Common myeloid progenitor, CD34-positive (primary cell): Measurements from ENCODE around the gene CAB39.

ENCODE experiments used
- CTCF ChIA-PET: fragments of 350-600 bp; sonication (Branson Sonifier 250); formaldehyde crosslinking; loops from one replicate; lab custom pipeline; 2021; ENCODE audit warnings: antibody characterized with exemption; lab: Charles Lee
- POLR2A ChIA-PET: fragments of 350-600 bp; sonication (Branson Sonifier 250); formaldehyde crosslinking; loops from one replicate; lab custom pipeline; 2021; ENCODE audit warnings: antibody characterized with exemption; lab: Charles Lee
- DNase-seq, 3 donors: peaks; one replicate each; pipeline versions ENCODE4 v3.0.0 to v3.0.0-alpha.2; 2013
- H3K27ac ChIP-seq, 2 experiments: 1 replicate in 1 of 2; 2 replicates in 1 of 2; pipeline ENCODE4 v1.7.0; 2013; ENCODE audit warnings: inconsistent platforms in 2 of 2, low read length in 2 of 2, mild to moderate bottlenecking in 2 of 2, low read depth in 1 of 2, moderate library complexity in 1 of 2; ENCODE audit not compliant: severe bottlenecking in 2 of 2, insufficient read depth in 1 of 2, poor library complexity in 1 of 2
- H3K27me3 ChIP-seq, 5 experiments: replicated peaks in 2 of 5; 1 replicate in 3 of 5; 2 replicates in 2 of 5; pipeline versions ENCODE4 v1.6.1 to v1.7.0; 2013; ENCODE audit warnings: low read length in 4 of 5, mild to moderate bottlenecking in 2 of 5, moderate library complexity in 2 of 5, inconsistent platforms in 1 of 5; ENCODE audit not compliant: insufficient read depth in 5 of 5, control insufficient read depth in 4 of 5
- H3K36me3 ChIP-seq, 4 experiments: 1 replicate in 2 of 4; 2 replicates in 2 of 4; pipeline versions ENCODE4 v1.6.1 to v1.7.0; 2013; ENCODE audit warnings: low read length in 3 of 4, control low read depth in 1 of 4, mild to moderate bottlenecking in 1 of 4; ENCODE audit not compliant: control insufficient read depth in 4 of 4, insufficient read depth in 4 of 4
- H3K4me1 ChIP-seq, 4 experiments: 1 replicate in 3 of 4; 2 replicates in 1 of 4; pipeline versions ENCODE4 v1.6.1 to v1.7.1; 2013; ENCODE audit warnings: low read length in 3 of 4, mild to moderate bottlenecking in 3 of 4, control low read depth in 1 of 4, inconsistent platforms in 1 of 4, moderate library complexity in 1 of 4; ENCODE audit not compliant: control insufficient read depth in 4 of 4, insufficient read depth in 4 of 4; ENCODE audit errors: control extremely low read depth in 1 of 4
- H3K4me3 ChIP-seq, 7 experiments: 1 replicate in 4 of 7; 2 replicates in 3 of 7; pipeline versions ENCODE4 v1.5.1 to v1.7.0; 2013; ENCODE audit warnings: mild to moderate bottlenecking in 7 of 7, low read length in 6 of 7, moderate library complexity in 6 of 7, inconsistent platforms in 2 of 7, low read depth in 2 of 7, control low read depth in 1 of 7; ENCODE audit not compliant: insufficient read depth in 4 of 7, control insufficient read depth in 1 of 7; ENCODE audit errors: extremely low read depth in 1 of 7
- H3K9me3 ChIP-seq, 5 experiments: 1 replicate in 4 of 5; 2 replicates in 1 of 5; pipeline versions ENCODE4 v1.6.1 to v1.7.1; 2013; ENCODE audit warnings: low read length in 4 of 5, mild to moderate bottlenecking in 2 of 5, inconsistent platforms in 1 of 5, low read depth in 1 of 5, moderate library complexity in 1 of 5; ENCODE audit not compliant: control insufficient read depth in 4 of 5, insufficient read depth in 2 of 5; ENCODE audit errors: control extremely low read depth in 1 of 5
- WGBS: methylation state at CpG from one replicate; pipeline ENCODE4 v1.1.5; 2013; ENCODE audit not compliant: insufficient coverage; 5-methylcytosine and 5-hydroxymethylcytosine counted together

The CAB39 gene

DNA sequence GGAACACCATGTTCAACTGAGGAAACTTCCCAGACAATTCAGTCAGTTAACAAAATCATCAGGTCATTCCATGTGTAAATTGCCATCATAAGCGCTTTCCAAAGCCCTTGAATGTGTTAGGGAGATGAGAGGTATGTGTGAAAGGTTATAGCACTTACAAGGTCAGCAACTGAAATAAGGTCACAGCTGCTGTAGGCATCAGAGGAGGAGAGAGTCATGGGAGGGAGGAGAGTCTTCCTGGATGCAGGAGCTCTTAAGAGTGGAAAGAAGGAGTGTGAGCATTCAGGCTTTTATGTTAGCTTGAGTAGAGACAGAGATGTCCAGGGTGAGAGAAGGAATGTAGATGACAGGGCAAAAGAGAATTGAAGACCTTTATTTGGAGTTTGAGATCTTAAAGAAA lies 67.0 kb downstream of the CAB39 start:
- peaks cover 8 to 47% (median 11%) of the 10 kb centered on the region in 4 experiments for H3K36me3 ChIP-seq
- CTCF ChIA-PET: interaction anchor here (1.0 to 1.7 kb wide), 4 partner anchors 9 to 30 kb away, joined by 3 to 6 read pairs (median 4); no protein-coding TSS in a partner anchor
- WGBS: no CpG with 5 or more reads among the region's 1 CpG
- no peaks in the 10 kb centered on the region for H3K27me3 ChIP-seq
- no peak for DNase-seq
- POLR2A ChIA-PET: no interaction called here
- peaks cover 0 to 3% (median 0%) of the 10 kb centered on the region in 4 experiments for H3K4me1 ChIP-seq
- H3K4me3 ChIP-seq: no peak overlapping the region
- no peak overlapping the region for H3K27ac ChIP-seq
- peaks cover 0 to 4% (median 0%) of the 10 kb centered on the region in 5 experiments for H3K9me3 ChIP-seq

DNA sequence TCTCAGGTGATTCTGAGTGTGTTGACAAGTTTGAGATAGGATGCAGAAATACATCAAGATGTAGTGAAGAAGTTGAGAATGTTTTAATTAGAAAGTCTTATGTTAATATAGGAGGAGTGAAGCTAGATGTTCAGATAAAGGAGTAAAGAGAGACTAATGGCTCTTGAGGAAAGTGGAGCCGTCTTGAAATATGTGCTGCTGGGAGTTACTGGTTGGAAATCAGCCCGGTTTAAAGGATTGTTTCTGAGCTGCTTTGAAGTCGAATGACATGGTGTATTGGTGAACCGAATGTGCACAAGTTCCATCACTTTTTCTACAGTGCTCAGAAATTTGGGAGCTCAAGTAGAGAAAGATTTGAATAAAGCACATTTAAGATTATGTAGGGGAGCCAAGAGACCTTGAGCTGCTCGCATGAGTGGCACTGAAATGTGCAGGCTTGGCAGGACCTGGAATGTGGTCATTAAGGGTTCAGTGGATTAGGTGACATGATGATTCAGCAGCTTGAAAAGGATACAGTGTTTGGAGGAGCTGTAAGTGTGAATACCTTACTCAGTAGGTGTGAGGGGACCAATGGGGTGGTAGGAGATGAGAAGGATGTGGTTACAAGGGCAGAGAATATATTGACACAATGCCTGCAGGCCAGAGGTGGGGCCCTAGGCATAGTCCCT lies 68.6 kb downstream of the CAB39 start:
- DNase-seq: no peak
- peaks cover 0 to 5% (median 0%) of the 10 kb centered on the region in 5 experiments for H3K9me3 ChIP-seq
- no peaks in the 10 kb centered on the region for H3K27me3 ChIP-seq
- ChIA-PET POLR2A (no interaction called here), CTCF (interaction anchor here (1.4 to 1.5 kb wide), 3 partner anchors 17 to 67 kb away, joined by 3 to 4 read pairs (median 3); no protein-coding TSS in a partner anchor)
- H3K27ac ChIP-seq: no peak overlapping the region
- peaks cover 8 to 49% (median 14%) of the 10 kb centered on the region in 4 experiments for H3K36me3 ChIP-seq
- 97% methylated on average over 3 of the region's 5 CpGs for WGBS
- H3K4me3 ChIP-seq: no peak overlapping the region
- peaks cover 0 to 3% (median 0%) of the 10 kb centered on the region in 4 experiments for H3K4me1 ChIP-seq

DNA sequence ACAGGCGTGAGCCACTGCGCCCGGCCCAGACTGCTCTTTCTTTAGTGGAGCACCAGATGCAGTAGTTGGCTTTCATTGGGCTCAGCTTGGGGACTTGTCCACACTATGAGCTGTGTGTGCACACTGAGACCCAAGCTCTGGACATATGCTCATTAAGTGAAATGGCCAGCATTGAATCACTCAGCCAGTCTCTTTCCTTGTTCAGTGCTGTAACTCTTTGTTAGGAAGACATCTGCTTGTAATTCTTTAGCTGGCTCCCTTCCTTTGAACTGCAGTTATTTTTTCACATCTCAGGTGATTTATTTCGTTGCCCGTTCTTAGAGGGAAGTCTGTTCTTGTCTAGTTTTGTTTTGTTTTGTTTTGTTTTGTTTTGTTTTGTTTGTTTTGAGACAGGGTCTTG lies 70.5 kb downstream of the CAB39 start:
- Histone ChIP-seq H3K4me1 (peaks cover 0 to 3% (median 0%) of the 10 kb centered on the region in 4 experiments), H3K4me3 (no peak overlapping the region), H3K36me3 (peaks cover 12 to 63% (median 21%) of the 10 kb centered on the region in 4 experiments), H3K9me3 (peaks cover 0 to 15% (median 5%) of the 10 kb centered on the region in 5 experiments), H3K27ac (no peak overlapping the region), H3K27me3 (no peaks in the 10 kb centered on the region)
- DNase-seq: no peak
- WGBS: 97% methylated on average over 3 of the region's 5 CpGs
- ChIA-PET POLR2A (no interaction called here), CTCF (interaction anchor here (0.8 to 1.0 kb wide), 2 partner anchors 13 to 15 kb away, joined by 3 read pairs; no protein-coding TSS in a partner anchor)

DNA sequence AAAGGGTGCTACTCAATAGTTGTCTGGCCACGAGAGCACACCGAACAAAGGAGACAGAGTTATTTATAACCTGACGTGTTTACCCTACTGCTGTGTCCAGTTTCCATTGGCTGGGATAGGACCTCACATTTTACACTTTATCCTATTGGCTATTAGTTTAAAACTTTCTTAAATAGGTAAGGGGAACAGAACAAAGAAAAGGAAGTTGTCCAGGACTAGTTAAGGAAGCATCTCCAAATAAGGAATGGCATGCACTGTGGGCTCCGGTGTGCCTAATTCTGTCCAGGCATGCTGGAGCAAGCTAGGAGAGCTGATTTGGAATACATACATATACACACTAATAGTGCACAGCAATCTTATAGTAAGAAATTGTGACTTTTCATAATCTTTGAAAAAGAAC lies 72.2 kb downstream of the CAB39 start:
- WGBS: 100% methylated on average over 1 of the region's 4 CpGs
- Histone ChIP-seq H3K27me3 (no peaks in the 10 kb centered on the region), H3K9me3 (peaks cover 4 to 27% (median 11%) of the 10 kb centered on the region in 5 experiments), H3K4me3 (no peak overlapping the region), H3K4me1 (no peaks in the 10 kb centered on the region), H3K27ac (no peak overlapping the region), H3K36me3 (peaks cover 16 to 59% (median 25%) of the 10 kb centered on the region in 4 experiments)
- peak in 1 of 3 donors; percentile 22 for DNase-seq
- CTCF ChIA-PET: no interaction called here
- POLR2A ChIA-PET: no interaction called here

DNA sequence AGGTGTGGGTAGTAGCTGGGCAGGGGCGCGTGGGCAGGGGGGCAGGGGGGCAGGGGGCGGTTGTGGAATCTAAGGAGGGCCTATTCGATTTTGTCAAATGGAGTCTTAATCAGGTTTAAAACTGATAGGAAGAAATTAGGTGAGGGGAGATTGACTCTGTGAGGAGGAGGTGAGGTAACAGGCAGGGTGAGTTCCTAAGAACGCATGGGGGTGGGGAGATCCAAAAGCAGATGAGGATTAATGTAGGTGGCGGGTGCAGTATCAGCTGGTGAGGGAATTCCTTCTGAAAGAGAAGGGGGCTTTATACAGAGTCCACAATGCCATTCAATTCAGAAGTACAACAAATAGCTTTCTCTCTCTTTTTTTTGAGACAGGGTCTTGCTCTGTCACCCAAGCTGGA lies 72.7 kb downstream of the CAB39 start:
- H3K9me3 ChIP-seq: peaks cover 4 to 32% (median 11%) of the 10 kb centered on the region in 5 experiments
- H3K27ac ChIP-seq: no peak overlapping the region
- ChIA-PET CTCF (interaction anchor here (0.9 kb wide), 1 partner anchor 9 kb away, joined by 3 read pairs; no protein-coding TSS in a partner anchor), POLR2A (no interaction called here)
- DNase-seq: no peak
- H3K27me3 ChIP-seq: no peaks in the 10 kb centered on the region
- WGBS: 93% methylated on average over 3 of the region's 6 CpGs
- H3K4me1 ChIP-seq: no peaks in the 10 kb centered on the region
- peaks cover 19 to 61% (median 29%) of the 10 kb centered on the region in 4 experiments for H3K36me3 ChIP-seq
- no peak overlapping the region for H3K4me3 ChIP-seq

DNA sequence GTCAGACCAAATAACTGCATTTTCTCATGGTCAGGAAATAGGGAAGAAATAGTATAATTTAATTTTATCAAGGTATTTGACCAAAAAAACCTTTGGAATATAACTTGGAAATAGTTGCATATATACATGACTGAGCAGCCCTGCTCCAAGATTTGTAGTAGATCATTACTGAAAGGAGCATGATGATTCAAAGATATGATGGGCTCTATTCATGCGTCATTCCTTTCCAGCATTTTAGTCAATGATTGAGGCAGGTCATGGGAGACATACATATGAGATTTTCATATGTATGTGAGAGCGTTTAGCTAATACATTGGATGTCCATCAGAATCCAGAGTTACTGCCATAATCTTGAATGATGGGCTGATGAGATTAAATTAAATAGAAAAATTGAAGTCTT lies 74.5 kb downstream of the CAB39 start:
- WGBS: 100% methylated on average over 2 of the region's 2 CpGs
- peaks cover 27 to 67% (median 41%) of the 10 kb centered on the region in 4 experiments for H3K36me3 ChIP-seq
- ChIA-PET POLR2A (no interaction called here), CTCF (interaction anchor here (3.8 kb wide), 1 partner anchor 11 kb away, joined by 18 read pairs; no protein-coding TSS in a partner anchor)
- H3K27me3 ChIP-seq: no peaks in the 10 kb centered on the region
- H3K9me3 ChIP-seq: peaks cover 4 to 42% (median 11%) of the 10 kb centered on the region in 5 experiments
- H3K4me1 ChIP-seq: no peaks in the 10 kb centered on the region
- no peak overlapping the region for H3K4me3 ChIP-seq
- no peak for DNase-seq
- H3K27ac ChIP-seq: no peak overlapping the region
